GM11168 (cell line): ENCODE measurements around the gene CATSPER2.
"Not testable (repeated sequence)": the region's sequence is repeated elsewhere in the genome, so short reads cannot be mapped to it uniquely, and the experiment has no call there.

Source experiments
- in situ Hi-C: fragments of 300-500 bp; cut with MboI; formaldehyde crosslinking; loops from one replicate; pipeline ENCODE4 v1.12.0; 2022; ENCODE audit warnings: low sequenced_read_pairs; ENCODE audit not compliant: unreplicated experiment

The CATSPER2 gene

GRCh38 chr15:43599131-43599530 lies 49.5 kb downstream of the CATSPER2 start:
- in situ Hi-C loops: not testable (repeated sequence)

DNA sequence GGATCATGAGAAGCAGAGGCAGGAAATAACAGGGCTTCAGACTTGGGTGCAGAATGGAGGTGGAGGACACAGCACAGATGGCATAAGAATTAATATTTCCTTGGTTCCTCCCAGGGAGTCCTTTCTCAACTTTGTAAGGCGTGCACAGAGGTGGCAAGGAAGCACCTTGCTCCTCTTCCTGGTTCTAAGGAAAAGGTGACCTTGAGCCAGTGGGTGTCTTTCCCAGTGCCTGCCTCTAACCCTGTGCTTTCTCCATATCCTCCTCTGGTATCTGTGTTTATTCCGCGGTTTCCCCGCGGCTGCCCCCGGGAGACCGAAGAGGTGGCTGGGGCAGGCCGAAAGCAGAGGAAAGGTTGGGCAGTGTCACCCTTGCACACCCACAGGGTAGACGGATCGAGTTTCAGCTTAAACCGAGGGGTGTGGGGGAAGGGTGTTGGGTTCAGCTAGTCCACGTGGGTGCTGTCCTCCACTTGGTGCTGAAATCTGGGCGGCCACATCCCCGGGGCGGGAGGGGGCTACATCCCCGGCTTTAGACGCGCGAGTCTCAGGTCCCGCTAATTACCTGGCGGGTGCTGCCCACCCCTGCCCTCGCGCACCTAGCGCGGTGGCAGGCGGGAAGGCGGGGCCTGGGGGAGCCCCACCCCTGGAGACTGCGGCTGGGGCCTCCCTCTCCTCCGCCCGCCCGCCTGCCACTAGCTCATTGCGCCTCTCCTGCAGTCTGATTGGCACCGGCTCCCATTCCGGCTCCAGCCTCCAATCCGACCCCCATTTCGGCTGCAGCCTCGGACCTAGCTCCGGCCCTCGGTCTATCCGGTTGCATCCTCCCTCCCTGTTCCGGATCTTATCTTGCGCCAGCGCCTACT lies 55.1 kb downstream of the CATSPER2 start, which contains the start of gene CKMT1B:
TSS of gene CKMT1B (plus strand) at position 700 of the 863 bp plus-strand sequence. CDS start 192 bp downstream, outside the sequence.
- in situ Hi-C loops: not testable (repeated sequence)

- in situ Hi-C loops: not testable (repeated sequence)
Observed at GRCh38 chr15:43592841-43593240, 55.8 kb downstream of the CATSPER2 start.

- in situ Hi-C loops: not testable (repeated sequence)
Observed at GRCh38 chr15:43589778-43590466, 58.7 kb downstream of the CATSPER2 start, which contains the start of gene PPIP5K1. Gene PPIP5K1 (minus strand): TSS chr15:43590208. CDS start chr15:43584504, 5,704 bp downstream.
